Esophagus (tissue), 2 donors: Measurements from ENCODE around the gene LDB3. TPM values are rescaled to one million over a fixed set of nuclear protein-coding genes. Genes with fewer than 3 reads are reported as not detected.

Source experiments
- H3K27ac ChIP-seq, 2 donors: one replicate each; pipeline ENCODE4 v1.5.1; 2013; ENCODE audit warnings: low read depth in 2 of 2, mild to moderate bottlenecking in 2 of 2, inconsistent platforms in 1 of 2, low read length in 1 of 2, moderate library complexity in 1 of 2
- H3K27me3 ChIP-seq, 2 donors: one replicate each; pipeline ENCODE4 v1.6.1; 2013; ENCODE audit warnings: low read length in 2 of 2, control low read depth in 1 of 2, mild to moderate bottlenecking in 1 of 2; ENCODE audit not compliant: insufficient read depth in 2 of 2, control insufficient read depth in 1 of 2
- H3K36me3 ChIP-seq, 2 donors: one replicate each; pipeline ENCODE4 v1.6.1; 2013; ENCODE audit warnings: low read length in 1 of 2; ENCODE audit not compliant: control insufficient read depth in 2 of 2, insufficient read depth in 2 of 2
- H3K4me1 ChIP-seq, 2 donors: one replicate each; pipeline ENCODE4 v1.6.1; 2013; ENCODE audit warnings: low read length in 1 of 2; ENCODE audit not compliant: control insufficient read depth in 2 of 2, insufficient read depth in 2 of 2
- H3K4me3 ChIP-seq, 2 donors: one replicate each; pipeline ENCODE4 v1.5.1; 2013; ENCODE audit warnings: low read length in 2 of 2, mild to moderate bottlenecking in 2 of 2, low read depth in 1 of 2, moderate library complexity in 1 of 2
- H3K9me3 ChIP-seq, 2 donors: one replicate each; pipeline ENCODE4 v1.6.1; 2013; ENCODE audit warnings: mild to moderate bottlenecking in 2 of 2, low read depth in 1 of 2, low read length in 1 of 2, moderate library complexity in 1 of 2; ENCODE audit not compliant: control insufficient read depth in 2 of 2, insufficient read depth in 1 of 2
- WGBS, 2 donors: extraction: QIAGEN DNeasy Blood & Tissue Kit; methylation state at CpG; one replicate each; pipeline ENCODE4 v1.1.7; 2013; 5-methylcytosine and 5-hydroxymethylcytosine counted together
- polyA plus RNA-seq, 2 donors: library from polyadenylated mRNA; stranded (reverse); fragments of 200-250 nt; gene quantifications; one replicate each; pipeline ENCODE4 v1.2.3, GENCODE V29; 2013
- donor health status: healthy with polysubstance abuse.
- donor health status: Bipolar disorder and iron deficiency.

LDB3 gene
- polyA plus RNA-seq, 2 donors = 1.4 to 2.4 TPM

DNA sequence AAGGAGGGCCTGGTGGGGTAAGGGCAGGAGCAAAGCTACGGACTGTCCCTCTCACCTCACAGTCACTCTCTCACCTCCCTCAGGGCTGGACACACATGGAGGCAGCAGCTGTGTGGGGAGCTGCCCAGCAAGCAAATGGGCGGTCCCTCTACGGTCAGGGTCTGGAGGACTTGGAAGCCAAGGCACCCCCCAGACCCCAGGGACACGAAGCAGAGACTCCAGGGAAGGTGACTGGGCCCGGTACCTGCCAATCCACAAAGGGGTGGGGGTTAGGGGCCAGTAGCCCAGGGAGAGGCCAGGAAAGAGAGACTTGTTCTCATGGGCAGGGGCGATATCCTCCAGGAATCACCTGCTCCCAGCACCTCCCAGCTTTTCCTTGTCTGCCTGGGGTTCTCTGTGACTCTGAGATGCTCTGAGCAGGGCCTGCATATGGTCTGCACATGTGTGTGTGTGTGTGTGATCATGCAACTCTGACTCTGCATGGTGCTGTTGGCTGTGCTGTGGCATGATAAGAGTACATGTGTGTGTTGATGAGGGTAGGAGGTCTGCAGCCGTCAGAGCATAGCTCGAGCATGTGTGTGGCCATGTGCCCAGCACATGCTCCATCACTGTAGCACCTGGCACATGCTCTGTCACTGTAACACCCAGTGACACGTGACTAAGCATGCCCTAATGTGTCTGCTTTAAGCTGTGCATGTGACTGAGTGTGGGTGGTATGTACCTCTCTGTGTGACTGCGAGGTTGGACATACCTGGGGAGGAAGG, 4.6 kb upstream of the LDB3 start:
- no peaks in the 10 kb centered on the region for H3K36me3 ChIP-seq
- no peaks in the 10 kb centered on the region for H3K27me3 ChIP-seq
- H3K4me3 ChIP-seq = no peak overlapping the region
- WGBS, 2 donors = 74 to 82% methylated on average over 10 of the region's 10 CpGs
- peaks cover 0 to 11% of the 10 kb centered on the region in 2 donors for H3K4me1 ChIP-seq
- H3K27ac ChIP-seq = no peak overlapping the region
- H3K9me3 ChIP-seq = no peaks in the 10 kb centered on the region

GRCh38 chr10:86664341-86665217, 3.7 kb upstream of the LDB3 start:
- Histone ChIP-seq H3K36me3 (no peaks in the 10 kb centered on the region), H3K27me3 (no peaks in the 10 kb centered on the region), H3K4me1 (peaks cover 0 to 11% of the 10 kb centered on the region in 2 donors), H3K27ac (peak overlapping the region in 1 of 2 donors; percentile 35), H3K4me3 (no peak overlapping the region), H3K9me3 (no peaks in the 10 kb centered on the region)
- 52 to 61% methylated on average over 13 of the region's 13 CpGs for WGBS, 2 donors

- Histone ChIP-seq H3K36me3 (no peaks in the 10 kb centered on the region), H3K9me3 (no peaks in the 10 kb centered on the region), H3K27ac (peak overlapping the region in 1 of 2 donors; percentile 6), H3K27me3 (no peaks in the 10 kb centered on the region), H3K4me3 (no peak overlapping the region), H3K4me1 (peaks cover 0 to 11% of the 10 kb centered on the region in 2 donors)
- 78 to 84% methylated on average over 7 of the region's 7 CpGs for WGBS, 2 donors
These were observed 3.1 kb upstream of the LDB3 start for GRCh38 chr10:86665218-86665607.

DNA sequence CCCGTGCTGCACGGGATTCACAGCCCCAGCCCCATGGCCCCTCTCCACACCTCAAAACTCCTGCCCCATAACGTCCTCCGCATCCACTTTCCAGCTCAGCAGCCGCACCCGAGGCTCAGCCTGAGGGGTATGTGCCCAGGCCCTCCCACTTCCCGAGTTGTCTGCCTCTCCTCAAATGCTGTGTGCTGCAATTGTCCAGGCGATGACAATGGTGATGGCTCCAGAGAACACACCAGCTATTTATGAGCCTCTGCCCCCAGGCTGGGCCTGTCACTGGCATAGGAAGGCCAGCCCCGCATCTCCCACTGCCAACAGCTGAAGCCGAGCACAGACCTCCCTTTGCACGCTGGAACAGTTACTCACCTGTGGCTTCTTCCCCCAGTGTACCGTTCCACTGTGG, 2.4 kb upstream of the LDB3 start:
- H3K36me3 ChIP-seq = no peaks in the 10 kb centered on the region
- no peaks in the 10 kb centered on the region for H3K27me3 ChIP-seq
- no peak overlapping the region for H3K4me3 ChIP-seq
- H3K27ac ChIP-seq = no peak overlapping the region
- peaks cover 0 to 12% of the 10 kb centered on the region in 2 donors for H3K4me1 ChIP-seq
- no peaks in the 10 kb centered on the region for H3K9me3 ChIP-seq
- 72 to 80% methylated on average over 12 of the region's 12 CpGs for WGBS, 2 donors

DNA sequence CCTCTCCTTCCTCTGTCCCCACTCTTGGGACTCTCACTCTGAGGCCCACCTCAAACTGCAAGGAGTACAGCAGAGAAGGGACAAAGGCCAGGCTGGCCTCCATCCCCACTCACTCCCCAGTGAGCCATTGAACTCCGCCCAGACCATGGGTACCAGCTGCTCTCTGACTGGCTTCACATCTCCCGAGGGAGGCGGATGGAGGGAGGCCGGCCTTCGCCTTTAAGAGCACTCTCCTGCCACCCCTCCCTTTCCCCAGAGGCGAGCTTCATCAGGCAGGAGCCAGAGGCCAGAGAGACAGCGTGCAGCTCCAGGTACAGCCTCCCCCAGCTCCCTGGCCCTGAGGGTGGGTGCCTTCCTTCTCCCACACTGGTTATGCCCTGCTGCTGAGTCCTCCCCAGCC, 1.8 kb upstream of the LDB3 start:
- Histone ChIP-seq H3K27me3 (no peaks in the 10 kb centered on the region), H3K4me3 (no peak overlapping the region), H3K4me1 (peaks cover 0 to 14% of the 10 kb centered on the region in 2 donors), H3K27ac (peak overlapping the region in 1 of 2 donors; percentile 17), H3K36me3 (no peaks in the 10 kb centered on the region), H3K9me3 (no peaks in the 10 kb centered on the region)
- 83 to 84% methylated on average over 7 of the region's 7 CpGs for WGBS, 2 donors

- Histone ChIP-seq H3K9me3 (no peaks in the 10 kb centered on the region), H3K36me3 (no peaks in the 10 kb centered on the region), H3K27me3 (no peaks in the 10 kb centered on the region), H3K4me3 (no peak overlapping the region), H3K27ac (peak overlapping the region; percentile 74 to 83), H3K4me1 (peaks cover 0 to 11% of the 10 kb centered on the region in 2 donors)
- WGBS, 2 donors = 70 to 75% methylated on average over 10 of the region's 10 CpGs
These were observed 710 bp upstream of the LDB3 start for GRCh38 chr10:86667421-86668181.

DNA sequence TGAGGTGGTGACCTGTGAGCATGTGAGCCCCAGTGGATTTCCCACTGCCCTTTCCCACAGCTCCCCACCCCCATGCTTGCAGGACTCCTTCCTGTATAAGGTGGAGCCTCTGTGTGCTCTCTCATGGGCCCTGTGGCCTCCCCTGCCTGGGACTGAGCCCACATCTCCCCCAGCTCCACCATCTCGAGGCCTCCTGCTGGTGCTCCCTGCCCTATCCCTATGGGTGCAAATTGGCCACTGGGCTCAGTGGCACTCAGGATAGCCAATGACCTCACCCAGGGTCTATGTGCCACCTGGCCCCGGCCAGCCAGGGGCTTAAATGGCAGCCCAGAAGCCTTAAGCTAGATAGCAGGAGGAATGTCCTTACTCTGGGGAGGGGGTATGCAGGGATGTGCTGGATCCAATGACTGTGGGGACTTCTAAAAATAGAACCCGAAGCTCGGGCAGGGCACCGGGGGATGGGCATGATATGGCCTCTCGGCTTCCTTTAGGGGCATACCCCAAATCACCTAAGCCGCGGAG, 2.0 kb downstream of the LDB3 start:
- Histone ChIP-seq H3K36me3 (no peaks in the 10 kb centered on the region), H3K27me3 (no peaks in the 10 kb centered on the region), H3K4me3 (no peak overlapping the region), H3K4me1 (peaks cover 0 to 28% of the 10 kb centered on the region in 2 donors), H3K9me3 (no peaks in the 10 kb centered on the region), H3K27ac (peak overlapping the region; percentile 21 to 60)
- 77 to 79% methylated on average over 8 of the region's 8 CpGs for whole genome bisulfite sequencing, 2 donors

DNA sequence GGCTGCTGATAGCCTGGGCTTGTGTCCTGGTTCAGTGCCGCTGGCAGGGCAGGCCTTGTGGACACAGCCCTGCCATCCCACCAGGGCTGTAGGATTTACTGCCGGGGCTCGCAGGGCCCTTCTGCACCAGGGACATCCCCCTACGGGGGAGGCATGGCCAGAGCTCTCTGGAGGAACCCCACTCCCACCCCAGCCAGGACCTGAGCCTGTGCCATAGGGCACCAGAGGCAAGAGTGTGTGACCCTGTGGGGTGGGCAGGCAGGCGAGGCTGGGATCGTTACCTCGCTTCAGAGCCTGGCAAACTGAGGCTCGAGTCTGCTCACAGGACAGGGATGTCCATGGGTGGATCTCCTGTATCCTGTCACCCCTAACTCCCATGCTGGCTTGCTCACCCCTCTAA, 2.6 kb downstream of the LDB3 start:
- whole genome bisulfite sequencing, 2 donors = 80 to 82% methylated on average over 8 of the region's 8 CpGs
- Histone ChIP-seq H3K4me3 (no peak overlapping the region), H3K4me1 (peaks cover 0 to 28% of the 10 kb centered on the region in 2 donors), H3K9me3 (no peaks in the 10 kb centered on the region), H3K27ac (peak overlapping the region; percentile 21 to 60), H3K27me3 (no peaks in the 10 kb centered on the region), H3K36me3 (no peaks in the 10 kb centered on the region)

DNA sequence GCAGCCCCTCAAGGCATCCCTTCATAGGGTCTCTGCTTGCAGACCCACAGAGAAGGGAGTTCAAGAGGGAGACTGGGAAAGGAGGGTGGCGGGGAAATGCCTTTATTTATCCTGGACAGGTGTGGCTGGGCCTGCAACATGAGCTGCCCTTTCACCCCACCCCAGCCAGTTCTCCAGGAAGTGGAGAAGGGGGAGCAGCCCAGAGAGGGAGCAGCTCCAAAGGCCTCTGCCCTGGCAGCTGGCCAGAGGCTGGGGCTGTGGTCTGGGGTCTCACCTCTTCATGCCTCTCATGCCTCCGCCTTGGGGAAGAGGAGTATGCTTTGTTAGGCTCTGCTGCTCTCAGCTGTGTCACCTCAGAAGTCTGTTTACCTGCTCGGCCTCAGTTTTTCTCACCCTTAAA, 3.1 kb downstream of the LDB3 start:
- Histone ChIP-seq H3K9me3 (no peaks in the 10 kb centered on the region), H3K27ac (peak overlapping the region; percentile 27 to 60), H3K4me1 (peaks cover 0 to 28% of the 10 kb centered on the region in 2 donors), H3K27me3 (no peaks in the 10 kb centered on the region), H3K36me3 (no peaks in the 10 kb centered on the region), H3K4me3 (no peak overlapping the region)
- WGBS, 2 donors = 64 to 80% methylated on average over 3 of the region's 3 CpGs
